Femur (tissue), 1 donor: ENCODE data around the gene MLF2.
"Not testable (repeated sequence)": the region's sequence is repeated elsewhere in the genome, so short reads cannot be mapped to it uniquely, and the experiment has no call there.

Experiments used
- DNase-seq: peaks from one replicate; pipeline ENCODE4 v3.0.0-alpha.2; 2017

The MLF2 gene

GRCh38 chr12:6729186-6729585, 23.8 kb downstream of the MLF2 start:
- no peak for DNase-seq

GRCh38 chr12:6725350-6725749, 27.6 kb downstream of the MLF2 start:
- DNase-seq = no peak

DNA sequence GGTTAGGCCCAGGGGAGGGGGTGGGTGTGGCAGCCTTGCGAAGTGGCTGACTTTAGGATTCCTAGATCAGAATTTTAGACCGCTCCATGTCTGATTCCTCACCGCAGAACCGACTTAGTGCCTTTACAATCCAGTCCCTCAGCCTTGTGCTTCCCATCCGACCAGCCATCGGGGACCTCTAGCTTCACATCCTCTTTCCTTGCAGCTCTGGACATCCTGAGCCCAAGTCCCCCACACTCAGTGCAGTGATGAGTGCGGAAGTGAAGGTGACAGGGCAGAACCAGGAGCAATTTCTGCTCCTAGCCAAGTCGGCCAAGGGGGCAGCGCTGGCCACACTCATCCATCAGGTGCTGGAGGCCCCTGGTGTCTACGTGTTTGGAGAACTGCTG, 28.5 kb downstream of the MLF2 start:
- DNase-seq = peak; percentile 40

DNA sequence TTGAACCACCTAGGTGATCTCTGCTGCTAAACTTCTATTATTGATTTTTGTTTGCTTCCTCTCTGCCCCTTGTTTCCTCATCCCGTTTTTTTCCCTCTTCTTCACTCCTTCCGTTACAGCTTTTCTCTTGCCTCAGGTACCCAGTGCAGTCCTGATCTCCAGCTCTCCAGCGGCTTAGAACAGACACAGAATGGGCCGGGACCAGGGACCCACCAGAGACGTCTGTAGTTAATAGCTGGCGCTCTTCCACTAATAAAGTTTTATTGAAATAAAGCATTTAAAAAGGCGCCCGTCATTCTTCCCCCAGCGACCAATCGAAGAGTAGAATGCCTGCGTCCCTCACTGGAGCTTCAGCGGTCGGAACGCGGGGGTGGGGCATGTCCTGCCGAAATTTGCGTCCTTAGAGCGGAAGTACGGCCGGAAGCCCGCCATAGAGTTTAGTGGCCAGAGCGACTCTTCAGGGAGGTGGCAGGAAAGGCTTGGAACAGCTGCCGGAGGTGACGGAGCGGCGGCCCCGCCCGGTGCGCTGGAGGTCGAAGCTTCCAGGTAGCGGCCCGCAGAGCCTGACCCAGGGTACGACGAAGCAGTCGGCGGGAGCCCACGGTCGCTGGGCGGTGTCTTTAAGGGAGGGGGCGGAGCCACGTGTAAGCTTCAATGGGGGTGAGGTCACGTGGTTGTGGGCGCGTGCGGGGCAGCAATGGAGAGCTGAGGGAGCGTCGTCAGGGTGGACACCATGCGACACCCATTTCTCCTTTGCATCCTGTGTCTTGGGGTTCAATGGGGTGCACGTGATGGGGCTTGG, 29.1 kb downstream of the MLF2 start, which contains the start of gene COPS7A:
Gene COPS7A, plus strand, starts transcription at position 440 of the 802 bp plus-strand sequence. CDS start 611 bp downstream, outside the sequence.
- peak; percentile 99 for DNase-seq

GRCh38 chr12:6722863-6723262, 30.1 kb downstream of the MLF2 start:
- no peak for DNase-seq

- DNase-seq = no peak
Observed at GRCh38 chr12:6716874-6717437, 36.0 kb downstream of the MLF2 start.

DNA sequence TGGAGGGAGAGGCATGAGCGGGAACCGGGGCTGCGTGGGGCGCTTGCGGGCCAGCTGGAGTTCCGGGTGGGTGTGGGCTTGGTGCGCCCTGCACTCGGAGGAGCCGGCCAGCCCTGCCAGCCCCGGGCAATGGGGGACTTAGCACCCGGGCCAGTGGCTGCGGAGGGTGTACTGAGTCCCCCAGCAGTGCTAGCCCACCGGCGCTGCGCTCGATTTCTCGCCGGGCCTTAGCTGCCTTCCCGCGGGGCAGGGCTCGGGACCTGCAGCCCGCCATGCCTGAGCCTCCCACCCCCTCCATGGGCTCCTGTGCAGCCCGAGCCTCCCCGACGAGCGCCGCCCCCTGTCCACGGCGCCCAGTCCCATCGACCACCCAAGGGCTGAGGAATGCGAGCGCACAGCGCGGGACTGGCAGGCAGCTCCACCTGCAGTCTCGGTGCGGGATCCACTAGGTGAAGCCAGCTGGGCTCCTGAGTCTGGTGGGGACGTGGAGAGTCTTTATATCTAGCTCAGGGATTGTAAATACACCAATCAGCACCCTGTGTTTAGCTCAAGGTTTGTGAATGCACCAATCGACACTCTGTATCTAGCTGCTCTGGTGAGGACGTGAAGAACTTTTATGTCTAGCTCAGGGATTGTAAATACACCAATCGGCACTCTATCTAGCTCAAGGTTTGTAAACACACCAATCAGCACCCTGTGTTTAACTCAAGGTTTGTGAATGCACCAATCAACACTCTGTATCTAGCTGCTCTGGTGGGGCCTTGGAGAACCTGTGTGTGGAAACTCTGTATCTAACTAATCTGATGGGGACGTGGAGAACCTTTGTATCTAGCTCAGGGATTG, 36.7 kb downstream of the MLF2 start:
- not testable (repeated sequence) for DNase-seq

DNA sequence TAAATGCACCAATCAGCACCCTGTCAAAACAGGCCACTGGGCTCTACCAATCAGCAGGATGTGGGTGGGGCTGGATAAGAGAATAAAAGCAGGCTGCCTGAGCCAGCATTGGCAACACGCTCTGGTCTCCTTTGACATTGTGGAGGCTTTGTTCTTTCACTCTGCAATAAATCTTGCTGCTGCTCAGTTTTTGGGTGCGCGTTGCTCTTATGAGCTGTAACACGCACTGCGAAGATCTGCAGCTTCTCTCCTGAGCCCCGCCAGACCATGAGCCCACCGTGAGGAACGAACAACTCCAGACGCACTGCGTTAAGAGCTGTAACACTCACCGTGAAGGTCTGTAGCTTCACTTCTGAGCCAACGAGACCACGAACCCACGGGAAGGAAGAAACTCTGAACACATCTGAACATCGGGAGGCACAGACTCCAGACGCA, 44.0 kb downstream of the MLF2 start:
- no peak for DNase-seq

GRCh38 chr12:6708351-6708750, 44.6 kb downstream of the MLF2 start:
- DNase-seq = not testable (repeated sequence)

DNA sequence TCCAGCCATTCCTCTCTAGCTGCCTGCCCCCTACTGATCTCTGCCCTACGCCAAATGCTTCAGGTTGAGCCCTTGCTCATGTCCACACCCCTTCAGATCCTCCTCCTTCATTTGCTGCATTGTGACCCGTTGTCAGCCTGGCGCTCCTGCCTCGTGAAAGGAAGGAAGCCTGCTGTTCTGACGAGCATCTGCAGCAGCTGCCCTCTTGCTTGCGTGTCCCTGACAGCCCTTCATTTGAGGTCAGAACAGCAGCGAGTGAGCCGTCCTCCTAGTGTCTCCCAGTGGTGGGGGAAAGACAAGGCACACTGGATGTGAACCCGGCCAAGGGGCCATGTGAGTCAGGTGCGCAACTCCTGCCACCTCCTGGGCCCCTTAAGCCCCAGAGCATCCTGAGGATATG, 49.3 kb downstream of the MLF2 start:
- no peak for DNase-seq

DNA sequence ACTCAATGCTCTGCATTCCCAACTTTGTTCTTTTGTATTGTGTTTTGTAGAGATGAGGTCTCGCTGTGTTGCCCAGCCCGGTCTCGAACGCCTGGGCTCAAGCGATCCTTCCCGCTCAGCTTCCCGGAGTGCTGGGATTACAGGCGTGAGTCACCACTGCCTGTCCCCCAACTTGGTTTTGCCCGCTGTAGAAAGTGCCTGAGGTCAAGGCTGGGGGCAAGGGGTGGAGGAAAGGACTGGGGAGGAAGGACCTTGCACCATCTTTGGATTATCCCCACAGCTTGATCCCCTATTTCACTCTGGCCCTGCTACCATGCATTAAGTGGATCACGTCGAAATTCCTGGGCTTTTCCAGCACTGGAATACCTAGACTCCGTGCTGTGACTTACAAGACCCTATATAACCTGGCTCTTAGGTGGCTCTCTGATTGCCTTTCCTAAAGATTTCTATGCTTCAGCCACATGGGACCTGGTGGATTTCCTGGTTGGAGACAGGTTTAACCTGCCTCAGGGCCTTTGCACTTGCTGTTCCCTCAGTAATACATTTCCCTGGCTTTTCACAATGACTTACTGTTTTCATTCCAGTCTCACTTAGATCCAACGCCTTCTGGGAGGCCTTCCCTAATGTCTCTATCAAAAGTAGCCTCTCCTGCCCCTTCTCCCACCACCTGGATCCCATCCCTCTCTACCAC, 51.7 kb downstream of the MLF2 start:
- no peak for DNase-seq

DNA sequence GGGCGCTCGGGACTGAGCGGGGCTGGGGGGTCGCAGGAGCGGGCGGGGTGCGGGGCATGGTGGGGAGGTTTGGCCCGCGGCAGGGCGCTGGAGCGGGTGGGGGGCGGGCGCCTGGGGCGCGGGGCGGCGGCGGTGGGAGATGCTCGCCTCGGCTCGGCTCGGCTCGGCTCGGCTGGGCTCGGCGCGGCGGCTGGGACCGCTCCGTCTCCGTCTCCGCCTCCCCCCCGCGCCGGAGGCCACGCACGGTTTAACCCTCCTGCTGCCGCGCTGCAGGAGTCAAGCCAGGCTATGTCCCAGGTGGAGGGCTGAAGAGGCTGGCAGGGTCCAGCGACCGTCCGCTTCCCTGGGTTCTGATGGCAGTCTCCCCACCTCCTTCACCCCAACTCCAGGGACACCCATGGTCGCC, 52.3 kb downstream of the MLF2 start, which contains the start of gene PIANP:
Gene PIANP, minus strand, starts transcription at position 170 of the 406 bp plus-strand sequence. CDS start 2,754 bp downstream, outside the sequence.
- peak; percentile 78 for DNase-seq

DNA sequence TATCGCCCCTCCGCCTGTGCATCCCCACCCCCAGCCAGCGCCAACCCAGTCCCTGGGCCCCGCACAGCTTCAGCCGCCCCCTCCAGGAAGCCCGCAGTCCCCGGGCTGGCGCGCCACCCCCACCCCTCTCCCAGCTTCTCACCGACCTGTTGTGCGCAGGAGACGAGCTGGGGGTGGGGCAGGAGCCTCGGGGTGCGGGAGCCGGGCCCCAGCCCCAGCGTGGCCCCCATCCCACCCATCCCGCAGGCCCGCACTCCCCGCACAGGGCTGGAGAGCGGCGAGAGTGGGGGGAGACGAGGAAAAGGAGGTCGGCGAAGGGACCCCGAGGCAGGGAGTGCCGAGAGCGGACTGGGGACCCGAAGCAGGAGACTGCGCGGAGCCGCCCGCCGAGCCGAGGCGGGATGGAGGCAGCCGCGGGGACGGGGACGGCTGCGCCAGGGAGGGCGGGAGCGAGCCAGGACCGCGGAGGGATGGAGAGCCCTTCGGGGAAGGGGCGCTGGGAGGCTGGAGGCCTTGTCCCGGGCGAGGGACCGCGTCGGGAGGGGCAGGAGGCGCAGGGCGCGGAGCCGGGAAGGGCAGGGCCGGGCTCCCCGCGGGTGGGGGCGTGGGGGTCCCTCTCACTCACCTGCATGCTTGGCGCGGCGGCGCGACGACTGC, 52.8 kb downstream of the MLF2 start:
- DNase-seq = no peak

GRCh38 chr12:6699259-6699988, 53.5 kb downstream of the MLF2 start:
- no peak for DNase-seq

DNA sequence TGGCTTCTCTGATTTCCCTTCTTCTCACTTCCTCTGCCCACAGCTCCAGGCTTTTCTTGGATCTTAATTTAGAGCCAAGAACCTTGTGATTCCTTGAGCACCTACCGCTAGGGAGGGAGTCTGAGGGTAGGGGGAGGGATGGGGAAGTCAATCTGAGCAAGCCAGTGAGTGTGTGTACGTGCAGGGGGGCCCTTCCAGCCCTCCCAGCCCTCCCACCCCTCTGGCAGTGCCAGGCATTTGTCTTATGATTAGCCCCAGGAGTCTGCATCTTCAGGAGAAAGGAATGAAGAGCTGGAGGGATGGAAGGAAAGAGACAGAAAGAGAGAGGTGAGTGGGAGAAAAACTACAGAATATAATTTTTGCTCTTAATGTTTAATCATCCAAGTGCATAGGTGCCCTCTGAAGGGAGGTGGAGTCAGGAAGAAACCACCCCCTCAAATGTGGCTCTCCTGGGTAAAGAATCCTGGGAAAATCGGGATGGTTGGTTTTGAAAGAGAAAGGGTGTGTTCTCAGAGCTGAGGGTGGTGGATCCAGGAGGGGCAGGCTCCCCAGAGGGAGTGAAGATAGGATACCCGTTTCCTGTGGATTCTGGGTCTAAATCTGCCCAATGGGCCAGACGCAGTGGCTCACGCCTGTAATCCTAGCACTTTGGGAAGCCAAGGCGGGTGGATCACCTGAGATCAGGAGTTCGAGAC, 54.4 kb downstream of the MLF2 start:
- no peak for DNase-seq
